Natural killer cell (primary cell): ENCODE data around the gene ALG5. TPM values are rescaled to one million over a fixed set of nuclear protein-coding genes. Genes with fewer than 3 reads are reported as not detected.

Experiments used
- ATAC-seq, 3 donors: fragments of 150-1000 bp in 2 of 3; fragments of 200-7000 bp in 1 of 3; cut with Tn5 transposase; 1 replicate in 1 of 3; 2 replicates in 2 of 3; pipeline ENCODE4 v1.10.0; 2021; ENCODE audit warnings: mild to moderate bottlenecking in 2 of 3, moderate library complexity in 2 of 3
- DNase-seq, 2 donors: peaks; one replicate each; pipeline versions ENCODE4 v3.0.0 to v3.0.0-alpha.2; 2013 to 2021; ENCODE audit warnings: mixed read lengths in 1 of 2
- H3K27ac ChIP-seq: one replicate; pipeline ENCODE4 v1.5.1; 2013; ENCODE audit warnings: mild to moderate bottlenecking, low read length
- H3K27me3 ChIP-seq: one replicate; pipeline ENCODE4 v1.6.1; 2013; ENCODE audit warnings: low read length; ENCODE audit not compliant: control insufficient read depth, insufficient read depth
- H3K36me3 ChIP-seq: one replicate; pipeline ENCODE4 v1.6.1; 2013; ENCODE audit warnings: low read length; ENCODE audit not compliant: control insufficient read depth, insufficient read depth
- H3K4me1 ChIP-seq: one replicate; pipeline ENCODE4 v1.6.1; 2013; ENCODE audit warnings: low read length; ENCODE audit not compliant: control insufficient read depth, insufficient read depth
- H3K4me3 ChIP-seq: one replicate; pipeline ENCODE4 v1.5.1; 2013; ENCODE audit warnings: low read length
- H3K9me3 ChIP-seq: one replicate; pipeline ENCODE4 v1.6.1; 2013; ENCODE audit warnings: low read length; ENCODE audit not compliant: control insufficient read depth, insufficient read depth
- H3K27ac Mint-ChIP-seq, 2 donors: one replicate each; pipeline ENCODE4 v1.8.0; 2022; ENCODE audit warnings: mild to moderate bottlenecking in 2 of 2, mixed read lengths in 2 of 2, moderate library complexity in 1 of 2
- H3K27me3 Mint-ChIP-seq, 2 donors: one replicate each; pipeline ENCODE4 v1.8.0; 2022; ENCODE audit warnings: low read depth in 2 of 2, mixed read lengths in 2 of 2
- H3K36me3 Mint-ChIP-seq: one replicate; pipeline ENCODE4 v1.8.0; 2022; ENCODE audit warnings: mixed read lengths
- H3K4me1 Mint-ChIP-seq, 2 donors: one replicate each; pipeline ENCODE4 v1.8.0; 2022; ENCODE audit warnings: mixed read lengths in 2 of 2
- H3K4me3 Mint-ChIP-seq: one replicate; pipeline ENCODE4 v1.8.0; 2022; ENCODE audit warnings: mild to moderate bottlenecking, moderate library complexity, mixed read lengths
- H3K9me3 Mint-ChIP-seq, 2 donors: one replicate each; pipeline ENCODE4 v1.8.0; 2022; ENCODE audit warnings: mixed read lengths in 2 of 2
- whole genome bisulfite sequencing: methylation state at CpG from one replicate; pipeline ENCODE4 v1.1.7; 2013; ENCODE audit warnings: missing lambda C conversion rate; ENCODE audit not compliant: insufficient coverage; 5-methylcytosine and 5-hydroxymethylcytosine counted together
- intact Hi-C: fragments of 100-400 bp; cut with micrococcal nuclease; formaldehyde crosslinking; loops from one replicate; pipeline ENCODE4 v1.14.2; 2022
- total RNA-seq, 4 donors: library from RNA; stranded (reverse); fragments of 120-200 nt in 1 of 4; gene quantifications; one replicate each; pipeline versions ENCODE4 v1.2.3 to v1.2.4, GENCODE V29; 2013 to 2022
- TF ChIP-seq, protein P1 (sequence below): fragments of 200-600 bp; IDR thresholded peaks from one replicate; pipeline ENCODE4 v1.8.0; 2022; ENCODE audit warnings: antibody characterized with exemption

Gene ALG5
- total RNA-seq, 3 donors from 2014 or later (not counting 1 experiment from before 2014, with no cell fraction given): 20.2 to 25.0 (median 24.5) TPM

DNA sequence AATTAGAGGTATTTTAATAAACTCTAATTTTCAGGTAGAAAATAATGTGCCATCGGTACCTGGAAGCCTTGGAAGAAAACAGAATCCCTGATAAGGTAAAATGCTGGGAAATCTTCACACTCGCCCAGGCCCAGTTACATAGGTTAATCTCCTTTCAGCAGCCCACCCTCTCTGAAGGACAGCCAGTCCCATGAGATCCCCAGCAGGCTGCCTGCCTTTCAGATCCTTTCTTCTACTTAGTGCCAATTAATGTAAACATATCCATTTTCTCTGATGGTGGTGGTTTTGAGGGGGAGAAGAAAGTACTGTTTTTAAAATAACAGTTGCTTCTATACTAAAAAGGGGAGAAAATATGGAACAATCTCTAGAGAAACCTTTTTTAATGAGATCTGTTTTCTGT is 91.3 kb downstream of the ALG5 start:
- Histone ChIP-seq H3K36me3 (no peaks in the 10 kb centered on the region), H3K4me3 (no peak overlapping the region), H3K9me3 (no peaks in the 10 kb centered on the region), H3K27ac (no peak overlapping the region), H3K4me1 (no peaks in the 10 kb centered on the region), H3K27me3 (peaks cover 4% of the 10 kb centered on the region)
- Mint-ChIP-seq H3K9me3 (no peaks in the 10 kb centered on the region), H3K36me3 (no peaks in the 10 kb centered on the region), H3K27me3 (peaks cover 3 to 19% of the 10 kb centered on the region in 2 donors), H3K27ac (no peak overlapping the region), H3K4me3 (no peak overlapping the region), H3K4me1 (no peaks in the 10 kb centered on the region)
- DNase-seq (no peak), ATAC-seq (no peak)
- TF ChIP-seq, protein P1, sequence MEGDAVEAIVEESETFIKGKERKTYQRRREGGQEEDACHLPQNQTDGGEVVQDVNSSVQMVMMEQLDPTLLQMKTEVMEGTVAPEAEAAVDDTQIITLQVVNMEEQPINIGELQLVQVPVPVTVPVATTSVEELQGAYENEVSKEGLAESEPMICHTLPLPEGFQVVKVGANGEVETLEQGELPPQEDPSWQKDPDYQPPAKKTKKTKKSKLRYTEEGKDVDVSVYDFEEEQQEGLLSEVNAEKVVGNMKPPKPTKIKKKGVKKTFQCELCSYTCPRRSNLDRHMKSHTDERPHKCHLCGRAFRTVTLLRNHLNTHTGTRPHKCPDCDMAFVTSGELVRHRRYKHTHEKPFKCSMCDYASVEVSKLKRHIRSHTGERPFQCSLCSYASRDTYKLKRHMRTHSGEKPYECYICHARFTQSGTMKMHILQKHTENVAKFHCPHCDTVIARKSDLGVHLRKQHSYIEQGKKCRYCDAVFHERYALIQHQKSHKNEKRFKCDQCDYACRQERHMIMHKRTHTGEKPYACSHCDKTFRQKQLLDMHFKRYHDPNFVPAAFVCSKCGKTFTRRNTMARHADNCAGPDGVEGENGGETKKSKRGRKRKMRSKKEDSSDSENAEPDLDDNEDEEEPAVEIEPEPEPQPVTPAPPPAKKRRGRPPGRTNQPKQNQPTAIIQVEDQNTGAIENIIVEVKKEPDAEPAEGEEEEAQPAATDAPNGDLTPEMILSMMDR: no peak
- WGBS: 88% methylated on average over 1 of the region's 2 CpGs
- intact Hi-C loops: no loop called here

DNA sequence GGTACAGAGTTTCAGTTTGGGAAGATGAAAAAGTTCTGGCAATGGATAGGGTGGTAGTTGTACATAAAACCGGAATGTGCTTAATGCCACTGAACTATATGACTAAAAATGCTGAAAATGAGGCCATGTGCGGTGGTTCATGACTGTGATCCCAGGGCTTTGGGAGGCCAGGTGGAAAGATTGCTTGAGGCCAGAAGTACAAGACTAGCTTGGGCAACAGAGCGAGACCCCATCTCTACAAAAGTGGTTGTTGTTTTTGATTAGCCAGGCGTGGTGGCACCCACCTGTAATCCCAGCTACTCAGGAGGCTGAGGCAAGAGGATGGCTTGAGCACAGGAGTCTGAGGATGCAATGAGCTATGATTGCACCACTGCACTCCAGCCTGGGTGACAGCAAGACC is 91.9 kb downstream of the ALG5 start:
- no peak overlapping the region for H3K4me3 Mint-ChIP-seq
- Histone ChIP-seq H3K36me3 (no peaks in the 10 kb centered on the region), H3K9me3 (no peaks in the 10 kb centered on the region), H3K27ac (no peak overlapping the region), H3K4me3 (no peak overlapping the region), H3K27me3 (peaks cover 4% of the 10 kb centered on the region), H3K4me1 (no peaks in the 10 kb centered on the region)
- TF ChIP-seq, protein P1: no peak
- no peaks in the 10 kb centered on the region for H3K4me1 Mint-ChIP-seq
- intact Hi-C loops: no loop called here
- ATAC-seq (no peak), DNase-seq (no peak)
- no peaks in the 10 kb centered on the region for H3K36me3 Mint-ChIP-seq
- H3K9me3 Mint-ChIP-seq: no peaks in the 10 kb centered on the region
- 82% methylated on average over 4 of the region's 4 CpGs for WGBS
- H3K27me3 Mint-ChIP-seq: peaks cover 5 to 19% of the 10 kb centered on the region in 2 donors
- H3K27ac Mint-ChIP-seq: no peak overlapping the region

DNA sequence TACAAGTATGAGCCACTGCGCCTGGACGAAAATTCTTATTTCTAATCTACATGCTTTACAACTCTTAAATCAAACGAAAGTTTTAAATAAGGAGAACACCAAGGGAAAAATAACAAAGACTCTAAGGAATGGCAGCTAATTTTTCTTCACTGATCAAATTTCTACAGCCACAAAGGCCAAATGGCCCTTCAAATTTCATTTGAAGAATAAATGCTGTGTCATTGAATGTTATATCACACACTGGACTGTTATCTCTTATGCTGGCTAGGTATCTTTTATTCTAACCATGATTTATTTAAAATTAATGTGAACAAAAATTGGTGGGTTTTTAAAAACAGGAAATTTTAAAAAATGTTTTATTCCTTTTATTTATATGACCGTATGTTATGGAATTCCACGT is 93.2 kb downstream of the ALG5 start:
- TF ChIP-seq, protein P1: no peak
- Mint-ChIP-seq H3K36me3 (no peaks in the 10 kb centered on the region), H3K4me1 (no peaks in the 10 kb centered on the region), H3K27me3 (peaks cover 5 to 31% of the 10 kb centered on the region in 2 donors), H3K27ac (no peak overlapping the region), H3K4me3 (no peak overlapping the region), H3K9me3 (no peaks in the 10 kb centered on the region)
- 85% methylated on average over 3 of the region's 5 CpGs for WGBS
- Histone ChIP-seq H3K4me1 (no peaks in the 10 kb centered on the region), H3K9me3 (no peaks in the 10 kb centered on the region), H3K27me3 (peaks cover 4% of the 10 kb centered on the region), H3K36me3 (no peaks in the 10 kb centered on the region), H3K4me3 (no peak overlapping the region), H3K27ac (no peak overlapping the region)
- intact Hi-C loops: no loop called here
- ATAC-seq (no peak), DNase-seq (no peak)

DNA sequence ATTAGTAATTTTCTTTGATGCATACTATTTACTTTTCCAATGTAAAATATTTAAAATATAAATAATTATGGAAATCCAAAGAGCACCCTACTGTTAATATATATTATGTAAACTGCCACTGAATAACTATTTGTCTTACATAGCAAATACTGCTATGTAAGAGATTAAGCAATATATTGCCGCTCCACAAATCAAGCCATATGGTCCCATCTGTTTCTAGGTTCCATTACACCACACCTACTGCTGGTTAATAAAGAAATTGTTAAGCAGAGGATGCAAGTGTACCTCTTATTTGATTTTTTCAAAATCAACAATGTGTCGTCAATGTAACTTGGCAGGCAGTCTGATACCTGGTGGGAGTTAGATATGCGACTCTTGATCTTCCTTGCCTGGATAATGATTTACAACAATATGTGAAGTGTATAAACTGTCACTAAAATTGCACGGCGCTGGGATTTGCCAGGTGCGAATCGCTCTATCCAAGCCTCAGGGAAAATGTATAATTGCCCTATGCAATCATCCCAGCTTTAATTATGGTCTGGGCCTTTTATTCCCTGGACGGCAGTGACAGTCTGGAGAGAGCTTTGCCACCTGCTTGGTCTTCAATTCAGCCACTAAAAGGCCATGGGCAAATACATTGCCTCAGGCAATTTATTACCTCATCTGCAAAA is 95.1 kb downstream of the ALG5 start:
- H3K27ac ChIP-seq: no peak overlapping the region
- Mint-ChIP-seq H3K27ac (no peak overlapping the region), H3K4me3 (no peak overlapping the region), H3K27me3 (peaks cover 5 to 36% of the 10 kb centered on the region in 2 donors), H3K9me3 (no peaks in the 10 kb centered on the region), H3K36me3 (no peaks in the 10 kb centered on the region), H3K4me1 (no peaks in the 10 kb centered on the region)
- no peak for ATAC-seq
- H3K27me3 ChIP-seq: peaks cover 4% of the 10 kb centered on the region
- DNase-seq: no peak
- WGBS: 97% methylated on average over 7 of the region's 8 CpGs
- H3K36me3 ChIP-seq: no peaks in the 10 kb centered on the region
- TF ChIP-seq, protein P1: no peak
- no peak overlapping the region for H3K4me3 ChIP-seq
- no peaks in the 10 kb centered on the region for H3K9me3 ChIP-seq
- H3K4me1 ChIP-seq: no peaks in the 10 kb centered on the region
- intact Hi-C loops: no loop called here
